ENCODE results near the gene NRXN2. TPM values are rescaled to one million over a fixed set of nuclear protein-coding genes. Genes with fewer than 3 reads are reported as not detected.

Gene NRXN2
- total and polyA plus RNA-seq, 10 of the 15 experiments (the other 5 are each of a cell fraction or from before 2014, with no cell fraction given) = 0.03 to 1.4 (median 0.23) TPM

- TF ChIP-seq STAT3 (IDR thresholded peaks at IDR 0.05; ENCODE audit: low read depth, low read length) (0 out of 2 replicates have a peak, but pooled peaks have one; percentile 33), LARP7 (IDR thresholded peaks at IDR 0.05) (no peak), SMAD5 (IDR thresholded peaks at IDR 0.05; ENCODE audit: low read depth) (no peak), REST (IDR thresholded peaks at IDR 0.05; ENCODE audit: low read depth, low read length) (no peak), RUNX3 (IDR thresholded peaks at IDR 0.05; ENCODE audit: low read length) (peak; percentile 75), SRF (IDR thresholded peaks at IDR 0.05; ENCODE audit: low read depth in 2 of 2, low read length in 2 of 2) (no peak), DPF2 (IDR thresholded peaks at IDR 0.05) (0 out of 2 replicates have a peak, but pooled peaks have one; percentile 16), TCF12 (IDR thresholded peaks at IDR 0.05; ENCODE audit: low read depth, low read length) (no peak), JUNB (IDR thresholded peaks at IDR 0.05) (peak; percentile 47), IKZF2 (IDR thresholded peaks at IDR 0.05) (no peak), BCL3 (IDR thresholded peaks at IDR 0.05; ENCODE audit: borderline replicate concordance, insufficient read depth, low read depth, low read length, poor library complexity, severe bottlenecking) (no peak), CTCF (IDR thresholded peaks at IDR 0.05 in 2 of 3, conservative IDR thresholded peaks at IDR 0.05 in 1 of 3; ENCODE audit: control insufficient read depth in 2 of 3, extremely low read depth in 1 of 3, insufficient read depth in 1 of 3, low read depth in 3 of 3, low read length in 3 of 3) (no peak), HSF1 (IDR thresholded peaks at IDR 0.05; ENCODE audit: low read depth, low read length) (no peak), NR2C2 (IDR thresholded peaks at IDR 0.05; ENCODE audit: borderline replicate concordance, control insufficient read depth, insufficient read length, low read depth) (no peak), GATAD2B (conservative IDR thresholded peaks at IDR 0.05; ENCODE audit: low read depth) (no peak), IRF5 (IDR thresholded peaks at IDR 0.05; ENCODE audit: borderline replicate concordance) (no peak), CHD1 (IDR thresholded peaks at IDR 0.05; ENCODE audit: low read depth, low read length) (no peak), RAD21 (IDR thresholded peaks at IDR 0.05; ENCODE audit: insufficient read depth, low read depth, low read length) (no peak), CBX3 (IDR thresholded peaks at IDR 0.05; ENCODE audit: borderline replicate concordance, low read depth) (no peak), MTA3 (IDR thresholded peaks at IDR 0.05; ENCODE audit: borderline replicate concordance, low read length) (no peak), BHLHE40 (IDR thresholded peaks at IDR 0.05; ENCODE audit: borderline replicate concordance in 1 of 2, low read depth in 2 of 2, low read length in 1 of 2) (no peak)
Observed at GRCh38 chr11:64772303-64773018, 49.5 kb upstream of the NRXN2 start (continued).
